CD1c-positive myeloid dendritic cell (primary cell): ENCODE results near the gene SPHK2.
"Not testable (repeated sequence)": the region's sequence is repeated elsewhere in the genome, so short reads cannot be mapped to it uniquely, and the experiment has no call there.

ENCODE experiments used
- DNase-seq: peaks from one replicate; pipeline ENCODE4 v3.0.0-alpha.2; 2016; ENCODE audit errors: extremely low spot score

SPHK2 gene

GRCh38 chr19:48636859-48637448, 17.6 kb downstream of the SPHK2 start, which contains the start of gene DBP:
DBP (minus strand) TSS chr19:48637379; CDS start chr19:48636994, 385 bp downstream.
- no peak for DNase-seq

- peak; percentile 99 for DNase-seq
Measured at GRCh38 chr19:48637449-48637947, 18.2 kb downstream of the SPHK2 start.

GRCh38 chr19:48637948-48638830, 18.9 kb downstream of the SPHK2 start:
- DNase-seq, result peak; percentile 93

- DNase-seq, result no peak
Measured at GRCh38 chr19:48638831-48639381, 19.6 kb downstream of the SPHK2 start.

GRCh38 chr19:48639483-48640375, 20.4 kb downstream of the SPHK2 start:
- no peak for DNase-seq

GRCh38 chr19:48641850-48642249, 22.5 kb downstream of the SPHK2 start:
- no peak for DNase-seq

GRCh38 chr19:48642862-48643261, 23.6 kb downstream of the SPHK2 start:
- DNase-seq, result no peak

- DNase-seq, result no peak
Measured at GRCh38 chr19:48644355-48644754, 25.0 kb downstream of the SPHK2 start.

GRCh38 chr19:48644839-48645619, 25.7 kb downstream of the SPHK2 start:
- DNase-seq, result peak; percentile 81

GRCh38 chr19:48645620-48646000, 26.3 kb downstream of the SPHK2 start:
- DNase-seq, result peak; percentile 50

- DNase-seq, result peak; percentile 89
Measured at GRCh38 chr19:48646001-48646721, 26.9 kb downstream of the SPHK2 start, which contains the start of gene CA11. CA11 (minus strand) TSS chr19:48646187; CDS start chr19:48645632, 555 bp downstream.

- DNase-seq, result no peak
Measured at GRCh38 chr19:48646722-48647216, 27.5 kb downstream of the SPHK2 start.

GRCh38 chr19:48648134-48648533, 28.8 kb downstream of the SPHK2 start:
- DNase-seq, result no peak

- DNase-seq, result no peak
Measured at GRCh38 chr19:48650974-48651682, 31.8 kb downstream of the SPHK2 start.

GRCh38 chr19:48651683-48652048, 32.4 kb downstream of the SPHK2 start:
- DNase-seq, result no peak

- DNase-seq, result no peak
Measured at GRCh38 chr19:48654299-48655059, 35.2 kb downstream of the SPHK2 start.

- no peak for DNase-seq
Measured at GRCh38 chr19:48656840-48657474, 37.7 kb downstream of the SPHK2 start.

GRCh38 chr19:48657828-48658227, 38.5 kb downstream of the SPHK2 start:
- DNase-seq, result not testable (repeated sequence)
